A204.1 (cell line): ENCODE results near the gene CACNA1F.

Experiments used
- FAIRE-seq: peaks from 2 replicates; lab custom pipeline; 2012; peaks lifted over from hg19 to GRCh38; lab: Jason Lieb, UNC

The CACNA1F gene

GRCh38 chrX:49227726-49228125 lies 5.4 kb downstream of the CACNA1F start:
- no peak for FAIRE-seq

- FAIRE-seq, result no peak
These were observed 6.2 kb downstream of the CACNA1F start for GRCh38 chrX:49226946-49227345.

- no peak for FAIRE-seq
These were observed 7.3 kb downstream of the CACNA1F start for GRCh38 chrX:49225858-49226257.

- FAIRE-seq, result no peak
These were observed 11.3 kb downstream of the CACNA1F start for GRCh38 chrX:49221868-49222267.

GRCh38 chrX:49220100-49220499 lies 13.0 kb downstream of the CACNA1F start:
- no peak for FAIRE-seq

- FAIRE-seq, result no peak
These were observed 18.1 kb downstream of the CACNA1F start for GRCh38 chrX:49214996-49215526.

GRCh38 chrX:49214416-49214815 lies 18.7 kb downstream of the CACNA1F start:
- FAIRE-seq, result no peak

GRCh38 chrX:49212861-49213260 lies 20.3 kb downstream of the CACNA1F start:
- no peak for FAIRE-seq

GRCh38 chrX:49212209-49212608 lies 20.9 kb downstream of the CACNA1F start:
- FAIRE-seq, result no peak

GRCh38 chrX:49211074-49211473 lies 22.1 kb downstream of the CACNA1F start:
- no peak for FAIRE-seq

- no peak for FAIRE-seq
These were observed 22.7 kb downstream of the CACNA1F start for GRCh38 chrX:49210406-49210805.

GRCh38 chrX:49209434-49210251 lies 23.5 kb downstream of the CACNA1F start:
- no peak for FAIRE-seq

- no peak for FAIRE-seq
These were observed 24.7 kb downstream of the CACNA1F start for GRCh38 chrX:49208399-49208798.

- FAIRE-seq, result no peak
These were observed 26.6 kb downstream of the CACNA1F start for GRCh38 chrX:49206543-49206942.

- FAIRE-seq, result no peak
These were observed 27.7 kb downstream of the CACNA1F start for GRCh38 chrX:49205443-49205842.

- FAIRE-seq, result no peak
These were observed 28.4 kb downstream of the CACNA1F start for GRCh38 chrX:49204709-49205108.

GRCh38 chrX:49204017-49204416 lies 29.1 kb downstream of the CACNA1F start:
- no peak for FAIRE-seq

- FAIRE-seq, result no peak
These were observed 29.6 kb downstream of the CACNA1F start for GRCh38 chrX:49203536-49203935.

GRCh38 chrX:49202022-49202421 lies 31.1 kb downstream of the CACNA1F start:
- no peak for FAIRE-seq

- FAIRE-seq, result no peak
These were observed 33.0 kb downstream of the CACNA1F start, which contains the start of gene SYP for GRCh38 chrX:49199906-49200771. Gene SYP, minus strand, starts transcription at chrX:49200193. Its CDS starts 7 bp downstream, at chrX:49200186.

GRCh38 chrX:49199315-49199595 lies 33.9 kb downstream of the CACNA1F start:
- FAIRE-seq, result no peak

GRCh38 chrX:49198540-49199314 lies 34.4 kb downstream of the CACNA1F start:
- FAIRE-seq, result no peak
